ENCODE results near the gene DMGDH. TPM values are rescaled to one million over a fixed set of nuclear protein-coding genes. Genes with fewer than 3 reads are reported as not detected.

Gene DMGDH
- total RNA-seq, 3 donors from 2014 or later (not counting 1 experiment from before 2014, with no cell fraction given) = 0.43 to 2.9 (median 2.4) TPM

DNA sequence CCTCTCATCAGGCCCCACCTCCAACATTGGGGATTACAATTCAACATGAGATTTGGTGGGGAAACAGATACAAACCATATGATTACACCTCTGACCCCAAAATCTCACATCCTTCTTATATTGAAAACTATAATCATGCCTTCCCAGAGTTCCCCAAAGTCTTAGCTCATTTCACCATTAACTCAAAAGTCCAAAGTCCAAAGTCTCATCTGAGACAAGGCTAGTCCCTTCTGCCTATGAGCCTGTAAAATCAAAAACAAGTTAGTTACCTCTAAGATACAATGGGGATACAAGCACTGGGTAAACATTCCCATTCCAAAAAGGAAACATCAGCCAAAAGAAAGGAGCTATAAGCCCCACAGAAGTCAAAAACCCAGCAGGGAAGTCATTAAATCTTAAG is 57.6 kb downstream of the DMGDH start:
- DNase-seq = no peak
- TF ChIP-seq, protein P1, sequence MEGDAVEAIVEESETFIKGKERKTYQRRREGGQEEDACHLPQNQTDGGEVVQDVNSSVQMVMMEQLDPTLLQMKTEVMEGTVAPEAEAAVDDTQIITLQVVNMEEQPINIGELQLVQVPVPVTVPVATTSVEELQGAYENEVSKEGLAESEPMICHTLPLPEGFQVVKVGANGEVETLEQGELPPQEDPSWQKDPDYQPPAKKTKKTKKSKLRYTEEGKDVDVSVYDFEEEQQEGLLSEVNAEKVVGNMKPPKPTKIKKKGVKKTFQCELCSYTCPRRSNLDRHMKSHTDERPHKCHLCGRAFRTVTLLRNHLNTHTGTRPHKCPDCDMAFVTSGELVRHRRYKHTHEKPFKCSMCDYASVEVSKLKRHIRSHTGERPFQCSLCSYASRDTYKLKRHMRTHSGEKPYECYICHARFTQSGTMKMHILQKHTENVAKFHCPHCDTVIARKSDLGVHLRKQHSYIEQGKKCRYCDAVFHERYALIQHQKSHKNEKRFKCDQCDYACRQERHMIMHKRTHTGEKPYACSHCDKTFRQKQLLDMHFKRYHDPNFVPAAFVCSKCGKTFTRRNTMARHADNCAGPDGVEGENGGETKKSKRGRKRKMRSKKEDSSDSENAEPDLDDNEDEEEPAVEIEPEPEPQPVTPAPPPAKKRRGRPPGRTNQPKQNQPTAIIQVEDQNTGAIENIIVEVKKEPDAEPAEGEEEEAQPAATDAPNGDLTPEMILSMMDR (IDR thresholded peaks at IDR 0.05) = no peak
- peaks cover 3 to 6% of the 10 kb centered on the region in 2 donors for H3K9me3 Mint-ChIP-seq
- no peaks in the 10 kb centered on the region for H3K36me3 Mint-ChIP-seq
- H3K27me3 Mint-ChIP-seq (ENCODE audit: low read depth in 2 of 2) = peaks cover 13 to 53% of the 10 kb centered on the region in 2 donors
- no peak overlapping the region for H3K27ac Mint-ChIP-seq
- Histone ChIP-seq H3K4me1 (ENCODE audit: control insufficient read depth, insufficient read depth, low read length) (no peaks in the 10 kb centered on the region), H3K27me3 (ENCODE audit: control insufficient read depth, insufficient read depth, low read length) (peaks cover 2% of the 10 kb centered on the region), H3K9me3 (ENCODE audit: control insufficient read depth, insufficient read depth, low read length) (peaks cover 5% of the 10 kb centered on the region), H3K27ac (ENCODE audit: low read length) (no peak overlapping the region), H3K4me3 (ENCODE audit: low read length) (no peak overlapping the region), H3K36me3 (ENCODE audit: control insufficient read depth, insufficient read depth, low read length) (no peaks in the 10 kb centered on the region)
- no peaks in the 10 kb centered on the region for H3K4me1 Mint-ChIP-seq
- no peak overlapping the region for H3K4me3 Mint-ChIP-seq
- intact Hi-C loops (cut with micrococcal nuclease) = no loop called here
- no peak for ATAC-seq

DNA sequence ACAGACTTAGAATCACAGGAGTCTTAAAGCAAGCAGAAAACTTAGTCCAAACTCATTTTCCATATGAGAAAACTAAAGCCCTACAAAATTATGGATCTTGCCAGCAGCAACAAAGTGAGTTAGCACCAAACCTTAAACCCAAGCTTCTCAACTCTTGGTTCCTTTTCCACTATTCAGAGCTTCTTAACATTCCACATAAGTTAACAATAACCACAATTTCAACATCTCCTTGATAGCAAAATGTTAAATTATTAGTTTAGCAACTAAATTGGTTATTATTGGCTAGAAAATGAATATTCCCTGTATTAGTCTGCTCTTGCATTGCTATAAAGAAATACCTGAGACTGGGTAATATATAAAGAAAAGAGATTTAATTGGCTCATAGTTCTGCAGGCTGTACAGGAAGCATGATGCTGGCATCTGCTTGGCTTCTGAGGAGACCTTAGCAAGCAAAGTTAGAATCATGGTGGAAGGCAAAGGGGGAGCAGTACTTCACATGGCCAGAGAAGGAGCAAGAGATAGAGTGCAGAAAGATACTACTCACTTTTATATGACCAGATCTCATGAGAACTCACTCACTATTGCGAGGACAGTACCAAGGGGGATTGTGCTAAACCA is 58.1 kb downstream of the DMGDH start:
- ATAC-seq = no peak
- no peaks in the 10 kb centered on the region for H3K4me1 ChIP-seq (ENCODE audit: control insufficient read depth, insufficient read depth, low read length)
- intact Hi-C loops (cut with micrococcal nuclease) = no loop called here
- Mint-ChIP-seq H3K9me3 (peaks cover 3 to 6% of the 10 kb centered on the region in 2 donors), H3K27ac (no peak overlapping the region), H3K36me3 (no peaks in the 10 kb centered on the region), H3K27me3 (ENCODE audit: low read depth in 2 of 2) (peaks cover 14 to 48% of the 10 kb centered on the region in 2 donors), H3K4me1 (no peaks in the 10 kb centered on the region), H3K4me3 (no peak overlapping the region)
- WGBS (ENCODE audit: insufficient coverage) = 91% methylated on average over 1 of the region's 1 CpG
- H3K27me3 ChIP-seq (ENCODE audit: control insufficient read depth, insufficient read depth, low read length) = peaks cover 4% of the 10 kb centered on the region
- no peak overlapping the region for H3K27ac ChIP-seq (ENCODE audit: low read length)
- TF ChIP-seq, protein P1 (IDR thresholded peaks at IDR 0.05) = no peak
- H3K4me3 ChIP-seq (ENCODE audit: low read length) = no peak overlapping the region
- H3K36me3 ChIP-seq (ENCODE audit: control insufficient read depth, insufficient read depth, low read length) = no peaks in the 10 kb centered on the region
- H3K9me3 ChIP-seq (ENCODE audit: control insufficient read depth, insufficient read depth, low read length) = peaks cover 5% of the 10 kb centered on the region
- DNase-seq = no peak

DNA sequence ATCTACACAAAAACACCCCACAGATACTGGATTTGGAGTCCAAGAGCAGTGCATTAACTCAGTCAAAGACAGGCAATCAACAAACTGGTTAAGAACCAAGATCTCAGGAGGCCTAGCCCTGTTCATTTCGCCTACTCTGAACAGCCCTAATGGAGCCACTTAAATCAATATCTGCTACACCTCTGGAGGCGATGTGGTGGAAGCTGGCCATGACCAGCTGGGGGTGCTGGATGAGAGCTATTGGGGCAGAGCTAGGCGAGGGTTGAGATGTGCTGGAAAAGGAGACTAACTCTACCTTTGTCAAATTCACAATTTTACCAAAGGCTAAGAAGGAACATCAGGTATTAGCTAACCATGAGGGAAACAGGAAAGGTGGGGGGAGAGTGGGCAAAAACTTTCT is 61.1 kb downstream of the DMGDH start:
- DNase-seq = no peak
- 90% methylated on average over 2 of the region's 3 CpGs for WGBS (ENCODE audit: insufficient coverage)
- no peak overlapping the region for H3K4me3 ChIP-seq (ENCODE audit: low read length)
- H3K4me1 Mint-ChIP-seq = no peaks in the 10 kb centered on the region
- H3K4me1 ChIP-seq (ENCODE audit: control insufficient read depth, insufficient read depth, low read length) = no peaks in the 10 kb centered on the region
- H3K27me3 ChIP-seq (ENCODE audit: control insufficient read depth, insufficient read depth, low read length) = peaks cover 4% of the 10 kb centered on the region
- peaks cover 5% of the 10 kb centered on the region for H3K9me3 ChIP-seq (ENCODE audit: control insufficient read depth, insufficient read depth, low read length)
- peaks cover 15 to 39% of the 10 kb centered on the region in 2 donors for H3K27me3 Mint-ChIP-seq (ENCODE audit: low read depth in 2 of 2)
- no peak for ATAC-seq
- H3K27ac Mint-ChIP-seq = no peak overlapping the region
- intact Hi-C loops (cut with micrococcal nuclease) = no loop called here
- H3K4me3 Mint-ChIP-seq = no peak overlapping the region
- no peaks in the 10 kb centered on the region for H3K36me3 Mint-ChIP-seq
- TF ChIP-seq, protein P1 (IDR thresholded peaks at IDR 0.05) = no peak
- peaks cover 2 to 6% of the 10 kb centered on the region in 2 donors for H3K9me3 Mint-ChIP-seq
- H3K36me3 ChIP-seq (ENCODE audit: control insufficient read depth, insufficient read depth, low read length) = no peaks in the 10 kb centered on the region
- H3K27ac ChIP-seq (ENCODE audit: low read length) = no peak overlapping the region

DNA sequence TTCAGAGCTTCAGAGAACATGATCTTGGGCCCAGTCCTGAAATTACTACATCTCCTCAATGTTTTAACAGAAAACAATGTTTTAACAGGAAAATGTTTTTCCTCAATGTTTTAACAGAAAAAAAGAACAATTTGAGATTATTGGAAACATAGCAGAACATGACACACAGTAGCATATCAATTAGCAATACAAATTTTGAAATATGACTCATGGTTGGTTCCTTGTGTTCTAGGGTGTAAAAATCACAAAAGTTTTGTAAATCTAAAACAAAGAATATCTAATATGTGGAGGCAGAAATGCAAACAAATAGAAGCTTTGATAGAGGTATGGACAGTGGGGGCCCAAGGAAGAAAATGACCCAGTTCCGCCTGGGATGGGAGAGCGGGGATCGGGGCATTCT is 61.6 kb downstream of the DMGDH start:
- no peak overlapping the region for H3K27ac Mint-ChIP-seq
- Histone ChIP-seq H3K36me3 (ENCODE audit: control insufficient read depth, insufficient read depth, low read length) (no peaks in the 10 kb centered on the region), H3K27me3 (ENCODE audit: control insufficient read depth, insufficient read depth, low read length) (peaks cover 4% of the 10 kb centered on the region), H3K4me3 (ENCODE audit: low read length) (no peak overlapping the region), H3K4me1 (ENCODE audit: control insufficient read depth, insufficient read depth, low read length) (no peaks in the 10 kb centered on the region), H3K9me3 (ENCODE audit: control insufficient read depth, insufficient read depth, low read length) (peaks cover 5% of the 10 kb centered on the region), H3K27ac (ENCODE audit: low read length) (no peak overlapping the region)
- no peak for ATAC-seq
- no peak overlapping the region for H3K4me3 Mint-ChIP-seq
- DNase-seq = no peak
- H3K27me3 Mint-ChIP-seq (ENCODE audit: low read depth in 2 of 2) = peaks cover 18 to 39% of the 10 kb centered on the region in 2 donors
- no peaks in the 10 kb centered on the region for H3K4me1 Mint-ChIP-seq
- H3K36me3 Mint-ChIP-seq = no peaks in the 10 kb centered on the region
- WGBS (ENCODE audit: insufficient coverage) = 90% methylated on average over 3 of the region's 3 CpGs
- TF ChIP-seq, protein P1 (IDR thresholded peaks at IDR 0.05) = no peak
- H3K9me3 Mint-ChIP-seq = peaks cover 0 to under 1% of the 10 kb centered on the region in 2 donors
- intact Hi-C loops (cut with micrococcal nuclease) = no loop called here

Measured in natural killer cell (primary cell).